HT1080 (cell line): ENCODE measurements around the gene TNFRSF11A. TPM values are rescaled to one million over a fixed set of nuclear protein-coding genes. Genes with fewer than 3 reads are reported as not detected.

Source experiments
- small RNA-seq: library from RNA; depleted of rRNA; stranded (forward); fragments of <200 nt; gene quantifications from one replicate; pipeline ENCODE3, GENCODE V24; 2014
- total RNA-seq: library from RNA; depleted of rRNA; stranded (reverse); fragments of >200 nt; shearing (Covaris generic); gene quantifications from 2 replicates; pipeline ENCODE4 v1.2.3, GENCODE V29; 2014; rRNA removed

Gene TNFRSF11A
- total RNA-seq, 1 experiment from 2014 or later: 13.1 TPM

Small RNA genes lying within 50 kb of the gene (small RNA-seq; reads per million reads assigned to genes)
- not detected for gene AC100843.2
- not detected for gene RF00019

Other genes starting within 250 kb of the TNFRSF11A start
- gene PIGN, start 138.3 kb upstream of the TNFRSF11A start, total RNA-seq: 7.9 and 9.6 TPM in 2 replicates
- 18.3 and 22.4 TPM in 2 replicates for gene RELCH, start 138.1 kb upstream of the TNFRSF11A start, total RNA-seq
- gene ZCCHC2, start 197.7 kb downstream of the TNFRSF11A start, total RNA-seq: 10.5 and 12.6 TPM in 2 replicates